Keratinocyte (primary cell): ENCODE results near the gene OBI1. TPM values are rescaled to one million over a fixed set of nuclear protein-coding genes. Genes with fewer than 3 reads are reported as not detected.

Experiments used
- DNase-seq: peaks from one replicate; pipeline ENCODE4 v3.0.0-alpha.2; 2011; ENCODE audit warnings: low read depth, missing footprints, low spot score
- FAIRE-seq: peaks from 2 replicates; lab custom pipeline; 2011; peaks lifted over from hg19 to GRCh38; lab: Jason Lieb, UNC
- H2AFZ ChIP-seq: 2 replicates; pipeline ENCODE4 v1.6.0; 2012; ENCODE audit warnings: low read length, control low read depth, inconsistent platforms; ENCODE audit not compliant: control insufficient read depth
- H3K27ac ChIP-seq: 2 replicates; pipeline ENCODE4 v1.5.1; 2011; ENCODE audit warnings: low read length; ENCODE audit not compliant: control insufficient read depth, insufficient read depth
- H3K27me3 ChIP-seq: 3 replicates; pipeline ENCODE4 v1.6.0; 2011; ENCODE audit warnings: low read length; ENCODE audit not compliant: control insufficient read depth, insufficient read depth; ENCODE audit errors: extremely low read depth
- H3K36me3 ChIP-seq, 2 experiments: 2 replicates in 1 of 2; 3 replicates in 1 of 2; pipeline ENCODE4 v1.5.1; 2011; ENCODE audit warnings: low read length in 2 of 2, mild to moderate bottlenecking in 1 of 2; ENCODE audit not compliant: control insufficient read depth in 2 of 2, insufficient read depth in 2 of 2; ENCODE audit errors: extremely low read depth in 1 of 2
- H3K4me1 ChIP-seq: 3 replicates; pipeline ENCODE4 v1.5.1; 2011; ENCODE audit warnings: low read length; ENCODE audit not compliant: control insufficient read depth, insufficient read depth; ENCODE audit errors: extremely low read depth
- H3K4me2 ChIP-seq: 3 replicates; pipeline ENCODE4 v1.6.0; 2011; ENCODE audit warnings: low read depth, low read length; ENCODE audit not compliant: control insufficient read depth, insufficient read depth; ENCODE audit errors: extremely low read depth
- H3K4me3 ChIP-seq, 3 experiments: fragments of 200-600 bp in 1 of 3; sonication (generic) in 1 of 3; 2 replicates in 2 of 3; 3 replicates in 1 of 3; pipeline ENCODE4 v1.5.1; 2011 to 2016; ENCODE audit warnings: low read length in 3 of 3, mild to moderate bottlenecking in 3 of 3, control low read depth in 2 of 3, inconsistent platforms in 1 of 3, low read depth in 1 of 3, mixed read lengths in 1 of 3, mixed run types in 1 of 3, moderate library complexity in 1 of 3; ENCODE audit not compliant: control insufficient read depth in 2 of 3, insufficient read depth in 2 of 3; ENCODE audit errors: extremely low read depth in 1 of 3
- H3K79me2 ChIP-seq: 2 replicates; pipeline ENCODE4 v1.6.0; 2012; ENCODE audit warnings: low read length; ENCODE audit not compliant: control insufficient read depth, insufficient read depth
- H3K9ac ChIP-seq: 3 replicates; pipeline ENCODE4 v1.6.0; 2011; ENCODE audit warnings: low read length; ENCODE audit not compliant: control insufficient read depth, insufficient read depth; ENCODE audit errors: extremely low read depth
- H3K9me1 ChIP-seq: 3 replicates; pipeline ENCODE4 v1.6.0; 2011; ENCODE audit warnings: low read length; ENCODE audit not compliant: control insufficient read depth, insufficient read depth; ENCODE audit errors: extremely low read depth
- H3K9me3 ChIP-seq: 2 replicates; pipeline ENCODE4 v1.5.1; 2012; ENCODE audit warnings: low read depth, low read length; ENCODE audit not compliant: control insufficient read depth
- H4K20me1 ChIP-seq: 3 replicates; pipeline ENCODE4 v1.6.0; 2011; ENCODE audit warnings: low read length; ENCODE audit not compliant: control insufficient read depth, insufficient read depth; ENCODE audit errors: extremely low read depth
- EZH2 ChIP-seq: IDR thresholded peaks from one replicate; pipeline ENCODE4 v1.6.1; 2012; ENCODE audit warnings: inconsistent platforms, mild to moderate bottlenecking, low read length, moderate library complexity
- dilution Hi-C: fragments of 300-500 bp; cut with MboI; formaldehyde crosslinking; loops from one replicate; pipeline ENCODE4 v1.7.0; 2020; ENCODE audit warnings: low sequenced_read_pairs; ENCODE audit not compliant: extremely low pct_ligation_motif_present
- polyA plus RNA-seq, 5 experiments: library from polyadenylated mRNA; depleted of rRNA in 3 of 5; stranded (reverse) in 3 of 5; stranded (forward) in 1 of 5; unstranded in 1 of 5; fragments of >200 nt; gene quantifications; 1 replicate in 1 of 5; 2 replicates in 3 of 5; 3 replicates in 1 of 5; pipeline versions ENCODE4 v1.2.1 to v1.2.3, GENCODE V29; 2011 to 2012; ENCODE audit warnings: missing spikeins in 2 of 5, low read depth in 1 of 5, low replicate concordance in 1 of 5
- TF ChIP-seq, protein P1 (sequence below), 3 experiments: IDR thresholded peaks in 1 of 3; conservative IDR thresholded peaks in 1 of 3; optimal IDR thresholded peaks in 1 of 3; 2 replicates in 2 of 3; 3 replicates in 1 of 3; pipeline versions ENCODE3 to v1.5.1; 2011; ENCODE audit warnings: low read length in 3 of 3, mild to moderate bottlenecking in 3 of 3, moderate library complexity in 2 of 3, control low read depth in 1 of 3, inconsistent platforms in 1 of 3; ENCODE audit not compliant: insufficient read depth in 2 of 3; ENCODE audit errors: extremely low read depth in 1 of 3

OBI1 gene
- polyA plus RNA-seq, 1 donor (not counting 4 experiments of a cell fraction or from before 2014, with no cell fraction given): 14.4 TPM

DNA sequence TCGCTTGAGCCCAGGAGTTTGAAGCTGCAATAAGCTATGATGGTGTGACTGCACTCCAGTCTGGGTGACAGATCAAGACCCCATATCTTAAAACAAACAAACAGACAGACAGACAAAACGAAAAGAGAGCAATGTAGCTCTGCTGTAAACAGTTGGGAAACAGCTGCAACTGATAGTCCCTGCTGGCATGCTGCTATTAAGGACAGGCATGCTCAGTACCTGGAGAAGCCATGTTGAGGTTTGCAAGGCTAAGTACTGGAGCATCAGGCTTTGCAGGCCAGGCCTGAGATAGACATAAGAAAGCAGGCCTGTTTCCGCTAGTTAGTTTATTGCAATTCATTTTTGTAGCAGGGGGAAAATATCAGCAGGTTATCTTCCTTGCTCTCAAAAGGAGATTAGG, 16.2 kb upstream of the OBI1 start:
- dilution Hi-C loops: no loop called here
- no peaks in the 10 kb centered on the region for H3K9me1 ChIP-seq
- H3K4me3 ChIP-seq: no peak overlapping the region
- FAIRE-seq (no peak), DNase-seq (no peak)
- TF ChIP-seq EZH2: no peak
- no peak overlapping the region for H3K4me2 ChIP-seq
- H3K79me2 ChIP-seq: no peaks in the 10 kb centered on the region
- peaks cover under 1% of the 10 kb centered on the region for H3K27me3 ChIP-seq
- no peaks in the 10 kb centered on the region for H4K20me1 ChIP-seq
- no peak overlapping the region for H3K27ac ChIP-seq
- H3K9me3 ChIP-seq: no peaks in the 10 kb centered on the region
- no peaks in the 10 kb centered on the region for H3K4me1 ChIP-seq
- H3K36me3 ChIP-seq: no peaks in the 10 kb centered on the region
- H2AFZ ChIP-seq: no peak overlapping the region
- H3K9ac ChIP-seq: no peak overlapping the region

DNA sequence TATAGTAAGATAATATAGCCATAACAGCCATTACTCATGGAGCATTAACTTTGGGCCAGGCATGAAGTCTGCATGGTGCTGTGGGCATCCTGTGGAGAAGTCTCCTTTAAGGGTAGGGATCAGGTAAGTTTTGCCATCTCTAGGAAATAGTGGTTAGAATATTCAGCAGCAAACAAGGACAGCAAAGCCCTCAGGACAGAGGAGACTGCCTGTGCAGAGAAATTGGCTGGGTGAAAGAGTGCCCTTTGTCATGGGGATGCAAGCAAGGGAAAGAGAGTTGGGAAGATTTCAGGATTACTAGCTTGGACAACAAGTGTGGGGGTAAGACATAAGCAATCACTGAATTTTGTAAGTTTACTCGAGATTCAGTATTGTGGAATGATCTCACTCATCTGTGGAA, 15.7 kb upstream of the OBI1 start:
- Histone ChIP-seq H3K36me3 (no peaks in the 10 kb centered on the region), H3K4me2 (no peak overlapping the region), H3K4me3 (no peak overlapping the region), H3K4me1 (no peaks in the 10 kb centered on the region), H2AFZ (no peak overlapping the region), H3K27ac (no peak overlapping the region), H4K20me1 (no peaks in the 10 kb centered on the region), H3K79me2 (no peaks in the 10 kb centered on the region), H3K9ac (no peak overlapping the region), H3K9me3 (no peaks in the 10 kb centered on the region), H3K9me1 (no peaks in the 10 kb centered on the region), H3K27me3 (no peaks in the 10 kb centered on the region)
- TF ChIP-seq EZH2: no peak
- TF ChIP-seq, protein P1, sequence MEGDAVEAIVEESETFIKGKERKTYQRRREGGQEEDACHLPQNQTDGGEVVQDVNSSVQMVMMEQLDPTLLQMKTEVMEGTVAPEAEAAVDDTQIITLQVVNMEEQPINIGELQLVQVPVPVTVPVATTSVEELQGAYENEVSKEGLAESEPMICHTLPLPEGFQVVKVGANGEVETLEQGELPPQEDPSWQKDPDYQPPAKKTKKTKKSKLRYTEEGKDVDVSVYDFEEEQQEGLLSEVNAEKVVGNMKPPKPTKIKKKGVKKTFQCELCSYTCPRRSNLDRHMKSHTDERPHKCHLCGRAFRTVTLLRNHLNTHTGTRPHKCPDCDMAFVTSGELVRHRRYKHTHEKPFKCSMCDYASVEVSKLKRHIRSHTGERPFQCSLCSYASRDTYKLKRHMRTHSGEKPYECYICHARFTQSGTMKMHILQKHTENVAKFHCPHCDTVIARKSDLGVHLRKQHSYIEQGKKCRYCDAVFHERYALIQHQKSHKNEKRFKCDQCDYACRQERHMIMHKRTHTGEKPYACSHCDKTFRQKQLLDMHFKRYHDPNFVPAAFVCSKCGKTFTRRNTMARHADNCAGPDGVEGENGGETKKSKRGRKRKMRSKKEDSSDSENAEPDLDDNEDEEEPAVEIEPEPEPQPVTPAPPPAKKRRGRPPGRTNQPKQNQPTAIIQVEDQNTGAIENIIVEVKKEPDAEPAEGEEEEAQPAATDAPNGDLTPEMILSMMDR (optimal IDR thresholded peaks at IDR 0.05 in 1 of 3, IDR thresholded peaks at IDR 0.05 in 1 of 3, conservative IDR thresholded peaks at IDR 0.05 in 1 of 3; ENCODE audit: extremely low read depth in 1 of 3, insufficient read depth in 2 of 3, low read length in 3 of 3): no peak
- dilution Hi-C loops: no loop called here
- FAIRE-seq (no peak), DNase-seq (no peak)

DNA sequence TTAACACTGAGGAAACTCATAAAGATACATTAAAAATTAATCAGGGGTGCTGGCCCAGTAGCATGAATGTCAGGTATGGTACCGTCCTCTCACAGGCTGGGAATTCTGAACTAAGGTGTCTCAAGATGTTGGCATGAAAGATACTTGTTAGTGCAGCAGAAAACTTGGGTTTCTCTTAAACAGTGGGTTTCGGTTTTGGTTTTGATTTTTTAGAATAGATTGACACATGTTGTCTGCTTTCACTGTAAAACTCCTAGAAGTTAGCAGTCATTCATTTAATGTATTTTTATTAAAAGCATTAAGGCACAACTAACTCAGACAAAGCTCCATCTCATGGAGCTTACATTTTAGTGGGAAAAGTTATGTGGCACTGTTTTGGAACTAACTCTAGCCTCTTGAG, 3.5 kb upstream of the OBI1 start:
- Histone ChIP-seq H2AFZ (no peak overlapping the region), H4K20me1 (no peaks in the 10 kb centered on the region), H3K27me3 (no peaks in the 10 kb centered on the region), H3K36me3 (no peaks in the 10 kb centered on the region), H3K4me2 (no peak overlapping the region), H3K9me3 (no peaks in the 10 kb centered on the region), H3K79me2 (peaks cover 15% of the 10 kb centered on the region), H3K9me1 (no peaks in the 10 kb centered on the region), H3K4me3 (no peak overlapping the region), H3K9ac (no peak overlapping the region), H3K27ac (no peak overlapping the region), H3K4me1 (peaks cover 7% of the 10 kb centered on the region)
- no peak for DNase-seq
- TF ChIP-seq, protein P1 (optimal IDR thresholded peaks at IDR 0.05 in 1 of 3, IDR thresholded peaks at IDR 0.05 in 1 of 3, conservative IDR thresholded peaks at IDR 0.05 in 1 of 3; ENCODE audit: extremely low read depth in 1 of 3, insufficient read depth in 2 of 3, low read length in 3 of 3): no peak
- TF ChIP-seq EZH2: no peak
- no peak for FAIRE-seq
- dilution Hi-C loops: no loop called here
